SU-DHL-6 (cell line): ENCODE measurements around the gene ZBTB16.

ENCODE experiments used
- H2AFZ ChIP-seq: fragments of 200-600 bp; sonication (generic); 2 replicates; pipeline ENCODE4 v1.6.1; 2014; ENCODE audit warnings: low read depth, mild to moderate bottlenecking, moderate library complexity, mixed read lengths, antibody characterized with exemption, low read length; ENCODE audit not compliant: severe bottlenecking
- H3F3A ChIP-seq: fragments of 200-600 bp; shearing (Covaris generic); 2 replicates; pipeline ENCODE4 v1.6.0; 2016; ENCODE audit warnings: antibody characterized with exemption, mild to moderate bottlenecking; ENCODE audit not compliant: insufficient read depth
- H3K27ac ChIP-seq: fragments of 200-600 bp; sonication (generic); 2 replicates; pipeline ENCODE4 v1.5.1; 2016; ENCODE audit warnings: low read depth, mild to moderate bottlenecking, low read length, moderate library complexity, mixed read lengths
- H3K27me3 ChIP-seq: fragments of 200-600 bp; sonication (generic), shearing (Covaris generic); 2 replicates; pipeline ENCODE4 v1.6.0; 2014; ENCODE audit warnings: mild to moderate bottlenecking, low read length
- H3K36me3 ChIP-seq: fragments of 200-600 bp; sonication (generic); 2 replicates; pipeline ENCODE4 v1.6.1; 2014; ENCODE audit warnings: mild to moderate bottlenecking, low read length, mixed read lengths
- H3K4me2 ChIP-seq: fragments of 300-600, 200-600 bp; shearing (Covaris generic), sonication (generic); 2 replicates; pipeline ENCODE4 v1.6.0; 2014; ENCODE audit warnings: low read length, low read depth, mild to moderate bottlenecking; ENCODE audit not compliant: poor library complexity, severe bottlenecking
- H3K4me3 ChIP-seq: fragments of 200-600 bp; sonication (generic); 2 replicates; pipeline ENCODE4 v1.5.1; 2014; ENCODE audit warnings: antibody characterized with exemption, low read length, mild to moderate bottlenecking, mixed read lengths; ENCODE audit not compliant: insufficient read depth, poor library complexity, severe bottlenecking
- H3K79me2 ChIP-seq: fragments of 200-600 bp; sonication (generic); 2 replicates; pipeline ENCODE4 v1.6.1; 2014; ENCODE audit warnings: mild to moderate bottlenecking, low read length, moderate library complexity; ENCODE audit not compliant: insufficient read depth
- H3K9ac ChIP-seq: fragments of 200-600 bp; sonication (generic); 2 replicates; pipeline ENCODE4 v1.7.0; 2014; ENCODE audit warnings: mild to moderate bottlenecking, low read length
- H3K9me2 ChIP-seq: fragments of 200-600 bp; sonication (generic); replicated peaks from 2 replicates; pipeline ENCODE4 v1.6.1; 2014; ENCODE audit warnings: low read length; ENCODE audit not compliant: insufficient read depth
- H3K9me3 ChIP-seq: fragments of 200-600 bp; sonication (generic); 2 replicates; pipeline ENCODE4 v1.6.1; 2014; ENCODE audit warnings: low read length, mixed read lengths; ENCODE audit not compliant: insufficient read depth
- H4K20me1 ChIP-seq: fragments of 200-600 bp; sonication (generic); 2 replicates; pipeline ENCODE4 v1.6.1; 2014; ENCODE audit warnings: low read depth, mild to moderate bottlenecking, antibody characterized with exemption, low read length, moderate library complexity, mixed read lengths
- CTCF ChIP-seq: fragments of 200-600 bp; sonication (generic); IDR thresholded peaks from one replicate; pipeline ENCODE4 v1.5.1; 2017; ENCODE audit warnings: antibody characterized with exemption, mild to moderate bottlenecking, low read length, moderate library complexity; ENCODE audit not compliant: insufficient read depth, poor library complexity, severe bottlenecking
- EZH2phosphoT487 ChIP-seq: fragments of 200-600 bp; sonication (generic), shearing (Covaris generic); conservative IDR thresholded peaks from 2 replicates; pipeline ENCODE4 v1.6.1; 2018; ENCODE audit warnings: mild to moderate bottlenecking, antibody characterized with exemption, low read length, moderate library complexity, mixed read lengths

ZBTB16 gene

DNA sequence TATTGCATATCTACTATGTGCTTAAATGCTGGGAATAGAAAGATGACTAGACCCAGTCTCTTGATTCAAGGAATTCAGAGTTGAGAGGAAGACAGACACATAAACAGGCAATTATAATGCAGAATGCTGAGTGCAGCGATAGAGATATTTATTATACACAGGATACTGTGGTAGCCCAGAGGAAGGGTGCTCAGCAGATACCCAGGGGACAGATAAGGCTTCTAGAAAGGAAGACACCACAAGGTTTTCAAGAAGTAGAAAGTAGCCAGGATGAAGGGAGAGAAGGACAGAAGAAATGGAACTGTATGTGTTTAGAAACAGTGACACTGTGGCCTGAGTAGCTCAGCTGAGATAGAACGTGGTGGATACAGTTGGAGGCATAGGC, 157.3 kb downstream of the ZBTB16 start:
- no peak overlapping the region for H3K4me3 ChIP-seq
- H2AFZ ChIP-seq = no peak overlapping the region
- H4K20me1 ChIP-seq = no peaks in the 10 kb centered on the region
- TF ChIP-seq CTCF = no peak
- no peak for TF ChIP-seq EZH2phosphoT487
- H3K9ac ChIP-seq = no peak overlapping the region
- no peaks in the 10 kb centered on the region for H3K9me3 ChIP-seq
- H3K4me2 ChIP-seq = no peak overlapping the region
- H3K27ac ChIP-seq = no peak overlapping the region
- H3K79me2 ChIP-seq = no peaks in the 10 kb centered on the region
- no peaks in the 10 kb centered on the region for H3F3A ChIP-seq
- H3K27me3 ChIP-seq = no peaks in the 10 kb centered on the region
- no peaks in the 10 kb centered on the region for H3K36me3 ChIP-seq
- no peaks in the 10 kb centered on the region for H3K9me2 ChIP-seq

DNA sequence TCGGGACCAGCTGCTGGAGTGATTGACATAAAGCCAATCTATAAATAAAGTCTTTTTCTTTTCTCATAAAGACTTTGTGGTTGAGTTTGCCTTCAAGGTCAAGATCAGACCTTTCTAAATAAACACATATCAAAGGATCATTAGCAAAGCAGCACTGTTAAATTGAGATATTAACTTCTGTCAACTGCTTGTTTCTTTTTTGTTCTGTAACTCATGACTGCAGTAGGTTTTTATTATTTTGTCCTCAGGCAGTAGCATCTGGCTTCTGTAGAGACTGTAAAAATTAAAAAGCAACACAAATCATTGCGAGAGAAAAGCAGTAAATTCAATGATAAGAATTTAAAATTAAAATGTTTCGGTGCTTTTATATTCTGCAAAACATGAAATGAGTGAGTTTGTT, 159.0 kb downstream of the ZBTB16 start:
- Histone ChIP-seq H3K4me3 (no peak overlapping the region), H3K9me2 (no peaks in the 10 kb centered on the region), H3K9me3 (no peaks in the 10 kb centered on the region), H3K27me3 (no peaks in the 10 kb centered on the region), H3K36me3 (no peaks in the 10 kb centered on the region), H3K4me2 (no peak overlapping the region), H3K79me2 (no peaks in the 10 kb centered on the region), H3K27ac (no peak overlapping the region), H2AFZ (no peak overlapping the region), H3F3A (no peaks in the 10 kb centered on the region), H4K20me1 (no peaks in the 10 kb centered on the region), H3K9ac (no peak overlapping the region)
- TF ChIP-seq EZH2phosphoT487 = no peak
- no peak for TF ChIP-seq CTCF

- TF ChIP-seq EZH2phosphoT487 (no peak), CTCF (no peak)
- H3K27ac ChIP-seq = no peak overlapping the region
- H3K9ac ChIP-seq = no peak overlapping the region
- H3K4me2 ChIP-seq = no peak overlapping the region
- H4K20me1 ChIP-seq = no peaks in the 10 kb centered on the region
- H3K36me3 ChIP-seq = no peaks in the 10 kb centered on the region
- no peaks in the 10 kb centered on the region for H3F3A ChIP-seq
- H3K27me3 ChIP-seq = no peaks in the 10 kb centered on the region
- no peak overlapping the region for H2AFZ ChIP-seq
- H3K79me2 ChIP-seq = no peaks in the 10 kb centered on the region
- no peaks in the 10 kb centered on the region for H3K9me2 ChIP-seq
- H3K9me3 ChIP-seq = no peaks in the 10 kb centered on the region
- H3K4me3 ChIP-seq = no peak overlapping the region
Observed at GRCh38 chr11:114219559-114220349, 160.2 kb downstream of the ZBTB16 start.
